Pancreas (tissue), 10 donors: ENCODE results near the gene AKAP13. TPM values are rescaled to one million over a fixed set of nuclear protein-coding genes. Genes with fewer than 3 reads are reported as not detected.

Experiments
- ATAC-seq, 4 donors: fragments of 200-7000 bp; cut with Tn5 transposase; one replicate each; pipeline versions ENCODE4 v1.8.0 to v1.9.1; 2020; ENCODE audit warnings: mild to moderate bottlenecking in 4 of 4, moderate library complexity in 4 of 4
- DNase-seq, 6 donors: peaks; one replicate each; pipeline ENCODE4 v3.0.0-alpha.2; 2020
- FAIRE-seq: peaks from 2 replicates; lab custom pipeline; 2012; peaks lifted over from hg19 to GRCh38; lab: Jason Lieb, UNC
- H3K27ac ChIP-seq, 4 donors: fragments of 200-600 bp; sonication (generic); 1 replicate in 3 of 4; 2 replicates in 1 of 4; pipeline versions ENCODE4 v1.5.0 to v1.8.0; 2020
- H3K27me3 ChIP-seq, 4 donors: fragments of 200-600 bp; one replicate each; pipeline ENCODE4 v1.8.0; 2021
- H3K36me3 ChIP-seq, 3 donors: fragments of 200-600 bp; sonication (generic) in 1 of 3; one replicate each; pipeline versions ENCODE4 v1.5.0 to v1.8.0; 2020 to 2021
- H3K4me1 ChIP-seq, 3 donors: fragments of 200-600 bp; one replicate each; pipeline ENCODE4 v1.8.0; 2021
- H3K4me3 ChIP-seq, 4 donors: fragments of 200-600 bp; sonication (generic) in 2 of 4; one replicate each; pipeline versions ENCODE4 v1.5.0 to v1.8.0; 2020 to 2021
- H3K9me3 ChIP-seq, 4 donors: fragments of 200-600 bp; one replicate each; pipeline ENCODE4 v1.8.0; 2021
- WGBS, 2 donors: extraction: QIAGEN DNeasy Blood & Tissue Kit; methylation state at CpG; one replicate each; pipeline ENCODE4 v1.1.7; 2013; 5-methylcytosine and 5-hydroxymethylcytosine counted together
- intact Hi-C, 3 donors: fragments of 100-400 bp; cut with DNase I; formaldehyde crosslinking; loops; one replicate each; pipeline versions ENCODE4 v1.11.1 to v1.14.2; 2022
- polyA plus RNA-seq, 2 donors: library from polyadenylated mRNA; stranded (reverse); fragments of 200-250 nt; gene quantifications; one replicate each; pipeline ENCODE4 v1.2.3, GENCODE V29; 2013
- total RNA-seq, 6 donors: library from RNA; stranded (reverse); fragmentation: NEBNext Ultra II Directional in 4 of 6; extraction: Animal tissue kit (Norgen Biotek cat#: 25700) in 4 of 6; gene quantifications; one replicate each; pipeline versions ENCODE4 v1.2.1 to v1.2.4, GENCODE V29; 2021 to 2023
- TF ChIP-seq, protein P1 (sequence below), 4 donors: fragments of 200-600 bp; sonication (generic) in 3 of 4; IDR thresholded peaks; one replicate each; pipeline versions ENCODE4 v1.5.0 to v1.8.0; 2021; ENCODE audit warnings: antibody characterized with exemption in 4 of 4
- donor health status: healthy with polysubstance abuse.
- donor health status: DM: no; HTN: no; CAD: no; lungs with moderate emphysema.
- donor health status: DM: no; HTN: no; CAD: no.
- donor health status: control.
- donor health status: control.
- donor health status: Bipolar disorder and iron deficiency.
- donor health status: DM: yes; HTN: yes; CAD: no.
- donor health status: DM: no; HTN: no; CAD: no.
- donor health status: DM: no; HTN: no; CAD: no.
- donor health status: DM: yes; HTN: yes; CAD: no.

The AKAP13 gene
- total and polyA plus RNA-seq, 8 donors: 64.9 to 139 (median 89.9) TPM

- intact Hi-C loops: loop anchor here in 1 of 3 donors (5.0 kb wide), 1 partner anchor 106 kb away; no protein-coding TSS in a partner anchor
- FAIRE-seq (no peak), DNase-seq (no peak), ATAC-seq (no peak)
- Histone ChIP-seq H3K4me3 (no peak overlapping the region), H3K9me3 (no peaks in the 10 kb centered on the region), H3K4me1 (no peaks in the 10 kb centered on the region), H3K27ac (no peak overlapping the region), H3K36me3 (peaks cover 0 to 85% (median 49%) of the 10 kb centered on the region in 3 donors), H3K27me3 (no peaks in the 10 kb centered on the region)
- TF ChIP-seq, protein P1, sequence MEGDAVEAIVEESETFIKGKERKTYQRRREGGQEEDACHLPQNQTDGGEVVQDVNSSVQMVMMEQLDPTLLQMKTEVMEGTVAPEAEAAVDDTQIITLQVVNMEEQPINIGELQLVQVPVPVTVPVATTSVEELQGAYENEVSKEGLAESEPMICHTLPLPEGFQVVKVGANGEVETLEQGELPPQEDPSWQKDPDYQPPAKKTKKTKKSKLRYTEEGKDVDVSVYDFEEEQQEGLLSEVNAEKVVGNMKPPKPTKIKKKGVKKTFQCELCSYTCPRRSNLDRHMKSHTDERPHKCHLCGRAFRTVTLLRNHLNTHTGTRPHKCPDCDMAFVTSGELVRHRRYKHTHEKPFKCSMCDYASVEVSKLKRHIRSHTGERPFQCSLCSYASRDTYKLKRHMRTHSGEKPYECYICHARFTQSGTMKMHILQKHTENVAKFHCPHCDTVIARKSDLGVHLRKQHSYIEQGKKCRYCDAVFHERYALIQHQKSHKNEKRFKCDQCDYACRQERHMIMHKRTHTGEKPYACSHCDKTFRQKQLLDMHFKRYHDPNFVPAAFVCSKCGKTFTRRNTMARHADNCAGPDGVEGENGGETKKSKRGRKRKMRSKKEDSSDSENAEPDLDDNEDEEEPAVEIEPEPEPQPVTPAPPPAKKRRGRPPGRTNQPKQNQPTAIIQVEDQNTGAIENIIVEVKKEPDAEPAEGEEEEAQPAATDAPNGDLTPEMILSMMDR (IDR thresholded peaks at IDR 0.05): no peak
- WGBS, 2 donors: 86 to 89% methylated on average over 2 of the region's 2 CpGs
Observed at GRCh38 chr15:85726454-85726853, 346.1 kb downstream of the AKAP13 start.

GRCh38 chr15:85727068-85727467, 346.7 kb downstream of the AKAP13 start:
- intact Hi-C loops: loop anchor here in 1 of 3 donors (5.0 kb wide), 1 partner anchor 105 kb away; no protein-coding TSS in a partner anchor
- Histone ChIP-seq H3K9me3 (no peaks in the 10 kb centered on the region), H3K27ac (no peak overlapping the region), H3K27me3 (no peaks in the 10 kb centered on the region), H3K4me1 (no peaks in the 10 kb centered on the region), H3K4me3 (no peak overlapping the region), H3K36me3 (peaks cover 0 to 85% (median 45%) of the 10 kb centered on the region in 3 donors)
- ATAC-seq (no peak), FAIRE-seq (no peak), DNase-seq (no peak)
- TF ChIP-seq, protein P1 (IDR thresholded peaks at IDR 0.05): no peak
- WGBS, 2 donors: 81 to 82% methylated on average over 2 of the region's 2 CpGs

- H3K4me1 ChIP-seq: no peaks in the 10 kb centered on the region
- TF ChIP-seq, protein P1 (IDR thresholded peaks at IDR 0.05): peak; percentile 49 to 64 (median 56)
- DNase-seq: peak in 1 of 6 donors; percentile 40
- H3K9me3 ChIP-seq: no peaks in the 10 kb centered on the region
- 33 to 38% methylated on average over 5 of the region's 5 CpGs for WGBS, 2 donors
- peaks cover 0 to 90% (median 43%) of the 10 kb centered on the region in 3 donors for H3K36me3 ChIP-seq
- H3K4me3 ChIP-seq: no peak overlapping the region
- intact Hi-C loops: loop anchor here in 1 of 3 donors (5.0 kb wide), 1 partner anchor 102 kb away; no protein-coding TSS in a partner anchor
- peak; percentile 49 for FAIRE-seq
- ATAC-seq: peak; percentile 56 to 89 (median 86)
- H3K27me3 ChIP-seq: no peaks in the 10 kb centered on the region
- peak overlapping the region in 1 of 4 donors; percentile 44 for H3K27ac ChIP-seq
Observed at GRCh38 chr15:85730001-85730820, 349.8 kb downstream of the AKAP13 start.

GRCh38 chr15:85733416-85733815, 353.0 kb downstream of the AKAP13 start:
- ATAC-seq (no peak), FAIRE-seq (peak; percentile 9), DNase-seq (no peak)
- intact Hi-C loops: loop anchor here in 1 of 3 donors (5.0 kb wide), 1 partner anchor 99 kb away; no protein-coding TSS in a partner anchor
- H3K4me3 ChIP-seq: no peak overlapping the region
- no peaks in the 10 kb centered on the region for H3K9me3 ChIP-seq
- TF ChIP-seq, protein P1 (IDR thresholded peaks at IDR 0.05): no peak
- peaks cover 7 to 92% (median 49%) of the 10 kb centered on the region in 3 donors for H3K36me3 ChIP-seq
- no peaks in the 10 kb centered on the region for H3K4me1 ChIP-seq
- H3K27ac ChIP-seq: no peak overlapping the region
- no peaks in the 10 kb centered on the region for H3K27me3 ChIP-seq
